ENCODE data around the gene USP53. TPM values are rescaled to one million over a fixed set of nuclear protein-coding genes. Genes with fewer than 3 reads are reported as not detected.

The USP53 gene
- total and polyA plus RNA-seq, 9 of the 15 experiments (the other 6 are each of a cell fraction or from before 2014, with no cell fraction given): 2.9 to 9.6 (median 8.3) TPM

- POLR2A ChIA-PET: no interaction called here
- Histone ChIP-seq H3K9me1 (ENCODE audit: control insufficient read depth, insufficient read depth, low read length) (no peaks in the 10 kb centered on the region), H3K4me1 (replicated peaks in 1 of 2; ENCODE audit: control insufficient read depth in 2 of 2, insufficient read depth in 2 of 2, low read length in 2 of 2) (no peaks in the 10 kb centered on the region; a peak in 1 of 5 replicates), H3K4me2 (ENCODE audit: insufficient read depth, low read length) (no peak overlapping the region), H3K4me3 (no peak overlapping the region), H3K36me3 (ENCODE audit: control insufficient read depth, insufficient read depth, low read length) (no peaks in the 10 kb centered on the region), H3K27ac (ENCODE audit: extremely low read depth, low read depth, low read length) (no peak overlapping the region), H3K27me3 (ENCODE audit: control insufficient read depth in 2 of 2, insufficient read depth in 2 of 2, low read length in 2 of 2) (no peaks in the 10 kb centered on the region), H3K9ac (ENCODE audit: insufficient read depth in 1 of 2, low read depth in 2 of 2, low read length in 2 of 2) (no peak overlapping the region), H3K79me2 (ENCODE audit: control insufficient read depth, insufficient read depth, low read length) (no peaks in the 10 kb centered on the region), H2AFZ (ENCODE audit: low read depth, low read length) (no peak overlapping the region), H3K9me3 (replicated peaks; ENCODE audit: control insufficient read depth, insufficient read depth, low read depth, low read length) (0 out of 2 replicates have a peak, but pooled peaks cover 1% of the 10 kb centered on the region), H4K20me1 (replicated peaks; ENCODE audit: control insufficient read depth, insufficient read depth, low read length) (no peaks in the 10 kb centered on the region)
- ATAC-seq (no peak), FAIRE-seq (no peak), DNase-seq (ENCODE audit: extremely low read depth in 1 of 4, low spot score in 3 of 4) (no peak)
- WGBS (ENCODE audit: insufficient coverage, low coverage, missing lambda C conversion rate): 35% methylated on average over 3 of the region's 3 CpGs
- CTCF ChIA-PET (ENCODE audit: low intra/inter-chr PET ratio): no interaction called here
- in situ Hi-C loops (cut with MboI): no loop called here
- TF ChIP-seq HOMEZ (CRISPR knock-in tag; IDR thresholded peaks at IDR 0.05) (no peak), USF1 (CRISPR knock-in tag; IDR thresholded peaks at IDR 0.05) (no peak), KHSRP (IDR thresholded peaks at IDR 0.05) (no peak), ZFX (CRISPR knock-in tag; IDR thresholded peaks at IDR 0.05) (no peak), CBX2 (IDR thresholded peaks at IDR 0.05; ENCODE audit: insufficient read depth, low read length, poor library complexity, severe bottlenecking) (no peak), EP300 (IDR thresholded peaks at IDR 0.05; ENCODE audit: low read length) (no peak), CXXC5 (CRISPR knock-in tag; IDR thresholded peaks at IDR 0.05) (no peak), PHB2 (IDR thresholded peaks at IDR 0.05; ENCODE audit: low read depth) (no peak), HCFC1 (IDR thresholded peaks at IDR 0.05; ENCODE audit: low read depth, low read length) (no peak)
- no TSS peak for BruUV-seq (replicated peaks)
- intact Hi-C loops (cut with micrococcal nuclease): no loop called here
These were observed 21.0 kb upstream of the USP53 start for GRCh38 chr4:119191505-119191904.
